ENCODE measurements around the gene DNAJB4. TPM values are rescaled to one million over a fixed set of nuclear protein-coding genes. Genes with fewer than 3 reads are reported as not detected.
A peak's percentile ranks its signal among the peaks of the same experiment; 100 is the strongest.

Gene DNAJB4
- total RNA-seq = 65.2 and 97.8 TPM in 2 replicates

GRCh38 chr1:78004719-78005447, at the start of gene DNAJB4:
Gene DNAJB4 (plus strand): TSS chr1:78004939. CDS start chr1:78005111, 172 bp downstream.

GRCh38 chr1:77978969-77979876, 25.5 kb upstream of the DNAJB4 start, which contains the start of gene FUBP1:
Gene FUBP1 (minus strand): TSS chr1:77979072. CDS start chr1:77979004, 68 bp downstream.

DNA sequence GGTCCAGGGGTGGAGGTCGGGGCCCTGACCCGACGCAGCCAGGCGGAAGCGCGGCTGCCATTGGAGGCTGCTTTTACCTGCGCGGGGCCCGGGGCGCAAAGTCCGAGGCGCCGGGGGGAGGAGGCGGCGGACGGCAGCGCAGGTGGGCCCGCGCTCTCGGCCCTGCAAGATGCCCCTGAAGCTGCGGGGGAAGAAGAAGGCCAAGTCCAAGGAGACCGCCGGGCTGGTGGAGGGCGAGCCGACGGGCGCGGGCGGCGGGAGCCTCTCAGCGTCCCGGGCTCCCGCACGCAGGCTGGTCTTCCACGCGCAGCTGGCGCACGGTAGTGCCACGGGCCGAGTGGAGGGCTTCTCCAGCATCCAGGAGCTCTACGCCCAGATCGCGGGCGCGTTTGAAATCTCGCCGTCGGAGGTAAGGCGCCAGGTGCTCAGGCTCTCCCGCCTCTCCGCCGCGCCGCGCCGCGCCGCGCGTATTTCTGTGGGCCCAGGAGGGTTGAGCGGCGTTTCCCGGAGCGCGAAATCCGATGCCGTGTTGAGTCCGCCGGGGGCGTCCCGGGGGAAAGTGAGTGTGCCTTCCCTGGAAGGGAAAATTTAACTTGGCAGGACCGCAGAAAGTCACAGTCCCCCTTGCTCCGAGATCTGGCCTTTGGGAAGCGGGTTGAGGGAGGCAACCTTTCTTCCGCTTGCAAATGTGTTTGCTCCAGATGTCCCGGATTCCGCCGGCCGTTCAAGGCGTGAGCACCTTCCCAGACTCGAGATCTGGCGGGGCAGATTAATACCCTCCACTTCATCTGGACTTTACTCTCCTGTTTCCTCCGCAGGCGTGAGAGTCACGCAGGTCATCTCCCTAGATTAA, 41.4 kb downstream of the DNAJB4 start, which contains the start of gene GIPC2:
Gene GIPC2, plus strand, starts transcription at position 41 of the 853 bp plus-strand sequence. Its CDS starts 129 bp downstream, at position 170.

Small RNA genes within 50 kb of the gene (small RNA-seq; reads per million reads assigned to genes)
- gene AC103591.3 = 7.5 reads per million, percentile 94 among the genes with 10 or more reads in this experiment

Other genes with a start within 250 kb of the DNAJB4 start
- 51.4 and 57.7 TPM in 2 replicates for gene USP33, start 245.1 kb upstream of the DNAJB4 start, total RNA-seq
- gene MIGA1, start 225.3 kb upstream of the DNAJB4 start, total RNA-seq = 13.9 and 16.1 TPM in 2 replicates
- gene NEXN, start 116.3 kb upstream of the DNAJB4 start, total RNA-seq = 0.39 and 0.65 TPM in 2 replicates
- 102 and 104 TPM in 2 replicates for gene FUBP1, start 25.9 kb upstream of the DNAJB4 start, total RNA-seq
- gene GIPC2, start 41.0 kb downstream of the DNAJB4 start, total RNA-seq = 2.0 and 3.8 TPM in 2 replicates

Data from placental epithelial cell (primary cell).